EL (cell line): ENCODE data around the gene RESP18.

Source experiments
- DNase-seq: peaks from one replicate; pipeline ENCODE4 v3.0.0-alpha.2; 2016

The RESP18 gene

GRCh38 chr2:219332542-219332941 is at the start of gene RESP18:
RESP18 (minus strand) TSS chr2:219332744.
- DNase-seq = no peak

GRCh38 chr2:219381448-219381847 is 48.9 kb upstream of the RESP18 start:
- no peak for DNase-seq

GRCh38 chr2:219380926-219381325 is 48.4 kb upstream of the RESP18 start:
- DNase-seq = no peak

- no peak for DNase-seq
Measured at GRCh38 chr2:219378163-219378851, 45.8 kb upstream of the RESP18 start.

GRCh38 chr2:219369447-219369861 is 36.9 kb upstream of the RESP18 start:
- DNase-seq = peak; percentile 39

- DNase-seq = peak; percentile 78
Measured at GRCh38 chr2:219368690-219369191, 36.2 kb upstream of the RESP18 start.

GRCh38 chr2:219362524-219363164 is 30.1 kb upstream of the RESP18 start:
- peak; percentile 92 for DNase-seq

GRCh38 chr2:219362072-219362471 is 29.5 kb upstream of the RESP18 start:
- no peak for DNase-seq

GRCh38 chr2:219358170-219359075 is 25.9 kb upstream of the RESP18 start:
- DNase-seq = no peak

GRCh38 chr2:219356834-219357233 is 24.3 kb upstream of the RESP18 start:
- DNase-seq = no peak

GRCh38 chr2:219354582-219354981 is 22.0 kb upstream of the RESP18 start:
- no peak for DNase-seq

GRCh38 chr2:219353129-219353528 is 20.6 kb upstream of the RESP18 start:
- DNase-seq = no peak

GRCh38 chr2:219352448-219353023 is 20.0 kb upstream of the RESP18 start:
- peak; percentile 66 for DNase-seq

GRCh38 chr2:219350710-219351221 is 18.2 kb upstream of the RESP18 start:
- peak; percentile 42 for DNase-seq

- DNase-seq = no peak
Measured at GRCh38 chr2:219350215-219350614, 17.7 kb upstream of the RESP18 start.

- no peak for DNase-seq
Measured at GRCh38 chr2:219344751-219345430, 12.3 kb upstream of the RESP18 start.

- no peak for DNase-seq
Measured at GRCh38 chr2:219335373-219335786, 2.8 kb upstream of the RESP18 start.

- DNase-seq = no peak
Measured at GRCh38 chr2:219334076-219334475, 1.5 kb upstream of the RESP18 start.

GRCh38 chr2:219331560-219332213 is 857 bp downstream of the RESP18 start:
- no peak for DNase-seq

- DNase-seq = no peak
Measured at GRCh38 chr2:219327719-219328118, 4.8 kb downstream of the RESP18 start.

- DNase-seq = no peak
Measured at GRCh38 chr2:219325657-219326315, 6.8 kb downstream of the RESP18 start.
